D721Med (cell line): ENCODE measurements around the gene SERGEF.

Experiments
- DNase-seq: peaks from one replicate; pipeline ENCODE4 v3.0.0; 2011; ENCODE audit warnings: low spot score; ENCODE audit not compliant: insufficient read length
- FAIRE-seq: peaks from 2 replicates; lab custom pipeline; 2011; peaks lifted over from hg19 to GRCh38; lab: Jason Lieb, UNC
- CTCF ChIP-seq: IDR thresholded peaks from 2 replicates; pipeline ENCODE4 v1.5.1; 2012; ENCODE audit warnings: mild to moderate bottlenecking, control low read depth; ENCODE audit not compliant: insufficient read depth; ENCODE audit errors: missing control alignments

The SERGEF gene

GRCh38 chr11:18012906-18013781 lies at the start of gene SERGEF:
Gene SERGEF, minus strand, starts transcription at chr11:18013047. Its CDS starts 37 bp downstream, at chr11:18013010.
- no peak for TF ChIP-seq CTCF
- DNase-seq: peak; percentile 75
- FAIRE-seq: no peak

- DNase-seq (no peak), FAIRE-seq (no peak)
- TF ChIP-seq CTCF: no peak
Measured at GRCh38 chr11:18061351-18061750, 48.5 kb upstream of the SERGEF start.

- no peak for FAIRE-seq
- no peak for DNase-seq
- no peak for TF ChIP-seq CTCF
Measured at GRCh38 chr11:18056561-18057181, 43.8 kb upstream of the SERGEF start.

- DNase-seq (no peak), FAIRE-seq (no peak)
Measured at GRCh38 chr11:18054511-18055103, 41.8 kb upstream of the SERGEF start.

GRCh38 chr11:18050848-18051247 lies 38.0 kb upstream of the SERGEF start:
- FAIRE-seq (no peak), DNase-seq (no peak)
- TF ChIP-seq CTCF: no peak

More at GRCh38 chr11:18054511-18055103, 41.8 kb upstream of the SERGEF start:
- no peak for TF ChIP-seq CTCF

- no peak for TF ChIP-seq CTCF
- DNase-seq (no peak), FAIRE-seq (no peak)
Measured at GRCh38 chr11:18046116-18046777, 33.4 kb upstream of the SERGEF start, which contains the start of gene TPH1. Gene TPH1, minus strand, starts transcription at chr11:18046269. Its CDS starts 5,507 bp downstream, at chr11:18040762.
